GM12865 (cell line): ENCODE data around the gene FAM168B.

Source experiments
- DNase-seq: peaks from one replicate; pipeline ENCODE4 v3.0.0; 2010; ENCODE audit warnings: low read depth
- H3K4me3 ChIP-seq: 2 replicates; pipeline ENCODE4 v1.5.1; 2011; ENCODE audit warnings: mild to moderate bottlenecking, low read depth, low read length, control low read depth
- CTCF ChIP-seq: IDR thresholded peaks from 2 replicates; pipeline ENCODE4 v1.5.1; 2011; ENCODE audit warnings: low read length, control low read depth, low read depth, inconsistent platforms; ENCODE audit not compliant: insufficient read depth; ENCODE audit errors: missing control alignments

Gene FAM168B

GRCh38 chr2:131041402-131042147, 51.7 kb downstream of the FAM168B start:
- no peak for DNase-seq
- TF ChIP-seq CTCF, result no peak
- no peak overlapping the region for H3K4me3 ChIP-seq

- DNase-seq, result no peak
- no peak overlapping the region for H3K4me3 ChIP-seq
- TF ChIP-seq CTCF, result no peak
Observed at GRCh38 chr2:131040661-131041401, 52.4 kb downstream of the FAM168B start.

GRCh38 chr2:131039908-131040660, 53.2 kb downstream of the FAM168B start:
- DNase-seq, result peak; percentile 15
- no peak overlapping the region for H3K4me3 ChIP-seq
- TF ChIP-seq CTCF, result no peak

GRCh38 chr2:131039535-131039907, 53.7 kb downstream of the FAM168B start:
- TF ChIP-seq CTCF, result no peak
- no peak overlapping the region for H3K4me3 ChIP-seq
- DNase-seq, result no peak

- H3K4me3 ChIP-seq, result no peak overlapping the region
- DNase-seq, result no peak
- no peak for TF ChIP-seq CTCF
Observed at GRCh38 chr2:131039101-131039440, 54.2 kb downstream of the FAM168B start.

- no peak for TF ChIP-seq CTCF
- H3K4me3 ChIP-seq, result no peak overlapping the region
- no peak for DNase-seq
Observed at GRCh38 chr2:131038258-131039100, 54.8 kb downstream of the FAM168B start.
